Activated CD8-positive, alpha-beta memory T cell treated with anti-CD3 and anti-CD28 coated beads for 48 hours (primary cell): ENCODE measurements around the gene USP12.
"Not testable (repeated sequence)": the region's sequence is repeated elsewhere in the genome, so short reads cannot be mapped to it uniquely, and the experiment has no call there.

Source experiments
- DNase-seq, 3 experiments: peaks; one replicate each; pipeline ENCODE4 v3.0.0-alpha.2; 2020; ENCODE audit warnings: low read depth in 2 of 3, low spot score in 2 of 3

Gene USP12, protein sequence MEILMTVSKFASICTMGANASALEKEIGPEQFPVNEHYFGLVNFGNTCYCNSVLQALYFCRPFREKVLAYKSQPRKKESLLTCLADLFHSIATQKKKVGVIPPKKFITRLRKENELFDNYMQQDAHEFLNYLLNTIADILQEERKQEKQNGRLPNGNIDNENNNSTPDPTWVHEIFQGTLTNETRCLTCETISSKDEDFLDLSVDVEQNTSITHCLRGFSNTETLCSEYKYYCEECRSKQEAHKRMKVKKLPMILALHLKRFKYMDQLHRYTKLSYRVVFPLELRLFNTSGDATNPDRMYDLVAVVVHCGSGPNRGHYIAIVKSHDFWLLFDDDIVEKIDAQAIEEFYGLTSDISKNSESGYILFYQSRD

DNA sequence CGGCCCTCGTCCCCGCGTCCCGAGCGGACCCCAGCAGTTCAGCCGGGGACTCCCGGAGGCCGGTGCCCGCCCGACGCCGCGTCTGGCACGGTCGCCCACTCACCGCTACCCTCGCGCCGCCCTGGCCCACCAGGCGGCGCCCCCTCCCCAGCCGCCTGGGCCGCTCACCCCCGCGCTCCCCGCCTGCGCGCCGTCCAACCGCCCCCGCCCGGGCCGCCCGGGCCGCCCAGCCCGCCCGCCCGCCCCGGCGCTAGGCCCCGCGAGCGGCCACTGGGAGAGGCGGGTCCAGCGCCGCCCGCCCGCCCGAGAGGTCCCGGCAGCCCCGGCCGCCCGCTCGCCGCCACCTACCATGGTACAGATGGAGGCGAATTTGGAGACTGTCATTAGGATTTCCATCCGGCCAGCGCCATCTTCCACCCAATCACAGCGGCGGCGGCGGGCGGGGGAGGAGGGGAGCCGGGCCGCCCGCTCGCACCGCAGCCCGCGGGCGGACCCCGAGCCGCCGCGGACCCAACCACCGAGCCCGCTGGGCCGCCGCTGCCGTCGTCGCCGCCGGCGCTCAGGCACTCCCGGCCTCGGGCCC is at the start of gene USP12:
USP12 (minus strand) TSS at position 568 of the 583 bp plus-strand sequence; CDS start at position 396, 172 bp downstream.
- peak in 2 of 3 experiments; percentile 22 to 25 for DNase-seq

DNA sequence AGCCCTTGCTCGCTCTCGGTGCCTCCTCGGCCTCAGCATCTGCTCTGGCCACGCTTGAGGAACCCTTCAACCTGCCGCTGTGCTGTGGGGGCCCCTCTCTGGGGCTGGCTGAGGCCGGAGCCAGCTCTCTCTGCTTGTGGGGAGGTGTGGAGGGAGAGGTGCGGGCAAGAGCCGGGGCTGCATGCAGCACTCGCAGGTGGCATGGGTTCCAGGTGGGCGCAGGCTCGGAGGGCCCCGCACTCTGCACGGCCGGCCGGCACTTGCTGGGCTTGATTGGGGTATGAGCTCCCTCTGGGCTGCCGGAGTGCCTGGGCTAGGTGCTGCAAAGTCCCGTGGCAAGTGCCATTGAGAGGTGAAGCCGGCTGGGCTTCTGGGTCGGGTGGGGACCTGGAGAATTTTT is 48.0 kb upstream of the USP12 start:
- DNase-seq, result no peak

DNA sequence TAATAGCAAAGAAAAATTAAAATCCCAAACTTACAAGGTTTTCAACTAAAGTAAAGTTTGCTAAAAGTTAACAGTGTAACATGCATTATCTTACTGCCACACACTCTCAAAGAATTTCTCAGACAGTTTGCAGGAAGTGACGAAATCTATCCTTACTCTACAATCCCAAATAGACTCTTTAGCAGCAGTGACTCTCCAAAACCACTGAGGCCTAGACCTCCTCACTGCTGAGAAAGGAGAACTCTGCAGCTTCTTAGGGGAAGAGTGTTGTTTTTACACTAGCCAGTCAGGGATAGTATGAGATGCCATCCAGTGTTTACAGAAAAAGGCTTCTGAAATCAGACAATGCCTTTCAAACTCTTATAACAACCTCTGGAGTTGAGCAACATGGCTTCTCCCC is 47.2 kb upstream of the USP12 start:
- not testable (repeated sequence) for DNase-seq

DNA sequence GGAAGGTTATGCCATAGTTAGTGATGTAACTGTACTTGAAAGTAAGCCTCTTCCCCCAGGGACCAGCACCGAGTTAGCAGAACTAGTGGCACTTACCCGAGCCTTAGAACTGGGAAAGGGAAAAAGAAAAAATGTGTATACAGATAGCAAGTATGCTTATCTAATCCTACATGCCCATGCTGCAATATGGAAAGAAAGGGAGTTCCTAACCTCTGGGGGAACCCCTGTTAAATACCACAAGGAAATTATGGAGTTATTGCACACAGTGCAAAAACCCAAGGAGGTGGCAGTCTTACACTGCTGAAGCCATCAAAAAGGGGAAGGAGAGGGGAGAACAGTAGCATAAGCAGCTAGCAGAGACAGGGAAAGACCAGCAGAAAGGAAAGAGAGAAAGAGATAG is 46.2 kb upstream of the USP12 start:
- not testable (repeated sequence) for DNase-seq

DNA sequence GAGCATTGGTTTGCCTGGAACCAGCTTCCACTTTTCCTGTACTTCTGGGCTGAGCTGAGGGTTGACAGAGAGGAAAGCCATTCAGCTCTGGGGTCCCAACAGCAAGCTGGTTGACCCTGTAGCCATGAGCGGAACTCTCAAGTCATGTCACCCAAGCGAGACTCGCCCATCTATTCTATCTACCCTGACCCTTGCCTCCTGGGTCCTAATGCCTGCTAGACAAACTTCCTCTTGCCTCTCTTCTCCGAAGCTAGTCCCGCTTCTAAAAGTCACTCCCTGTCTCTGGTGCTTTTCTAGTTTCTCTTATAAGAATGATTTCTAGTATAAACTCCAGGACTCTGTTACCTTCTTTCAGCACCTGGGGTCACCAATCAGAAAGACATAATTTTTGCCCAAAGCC is 41.8 kb upstream of the USP12 start:
- DNase-seq, result not testable (repeated sequence)

DNA sequence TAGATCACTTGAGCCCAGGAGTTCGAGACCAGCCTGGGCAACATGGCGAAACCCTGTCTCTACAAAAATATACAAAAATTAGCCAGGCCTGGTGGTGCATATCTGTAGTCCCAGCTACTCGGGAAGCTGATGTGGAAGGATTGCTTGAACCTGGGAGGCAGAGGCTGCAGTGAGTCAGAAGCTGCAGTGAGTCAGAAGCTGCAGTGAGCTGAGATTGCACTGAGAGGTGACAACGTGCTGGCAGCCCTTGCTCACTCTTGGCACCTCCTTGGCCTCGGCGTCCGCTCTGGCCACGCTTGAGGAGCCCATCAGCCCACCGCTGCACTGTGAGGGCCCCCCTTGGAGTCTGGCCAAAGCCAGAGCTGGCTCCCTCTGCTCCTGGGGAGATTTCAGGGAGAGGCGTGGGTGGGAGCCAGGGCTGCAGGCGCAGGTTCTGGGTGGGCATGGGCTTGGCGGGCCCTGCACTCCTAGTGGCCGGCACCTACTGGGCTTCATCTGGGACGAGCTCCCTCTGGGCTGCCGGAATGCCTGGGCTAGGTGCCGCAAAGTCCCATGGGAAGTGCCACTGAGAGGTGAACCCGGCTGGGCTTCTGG is 40.3 kb upstream of the USP12 start:
- no peak for DNase-seq

DNA sequence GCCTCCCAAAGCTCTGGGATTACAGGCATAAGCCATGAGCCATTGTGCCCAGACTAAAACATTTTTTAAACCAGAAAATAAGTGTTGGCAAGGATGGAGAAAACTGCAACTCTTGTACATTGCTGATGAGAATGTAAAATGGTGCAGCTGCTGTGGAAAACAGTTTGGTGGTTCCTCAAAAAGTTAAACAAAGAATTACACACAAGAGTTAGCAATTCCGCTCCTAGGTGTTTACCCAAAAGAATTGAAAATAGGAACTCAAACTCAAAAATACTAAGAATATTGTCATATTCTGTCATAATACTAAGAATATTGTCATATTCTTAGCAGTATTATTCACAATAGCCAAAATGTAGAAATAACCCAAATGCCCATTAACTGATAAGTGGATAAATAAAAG is 39.7 kb upstream of the USP12 start:
- DNase-seq, result no peak

DNA sequence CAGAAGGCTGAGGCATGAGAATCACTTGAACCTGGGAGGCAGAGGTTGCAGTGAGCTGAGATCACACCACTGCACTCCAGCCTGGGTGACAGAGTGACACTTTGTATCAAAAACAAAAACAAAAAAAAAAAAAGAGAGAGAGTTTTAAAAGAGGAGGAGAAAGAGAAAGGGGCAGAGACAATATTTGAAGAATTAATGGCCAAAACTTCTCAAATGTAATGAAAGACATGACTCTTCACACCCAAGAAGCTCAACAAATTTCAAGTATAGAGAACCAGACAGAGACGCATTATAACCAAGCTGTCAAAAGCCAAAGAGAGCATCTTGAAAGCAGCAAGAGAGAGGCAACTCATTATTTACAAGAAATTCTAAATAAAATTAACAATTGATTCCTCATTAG is 36.9 kb upstream of the USP12 start:
- no peak for DNase-seq

DNA sequence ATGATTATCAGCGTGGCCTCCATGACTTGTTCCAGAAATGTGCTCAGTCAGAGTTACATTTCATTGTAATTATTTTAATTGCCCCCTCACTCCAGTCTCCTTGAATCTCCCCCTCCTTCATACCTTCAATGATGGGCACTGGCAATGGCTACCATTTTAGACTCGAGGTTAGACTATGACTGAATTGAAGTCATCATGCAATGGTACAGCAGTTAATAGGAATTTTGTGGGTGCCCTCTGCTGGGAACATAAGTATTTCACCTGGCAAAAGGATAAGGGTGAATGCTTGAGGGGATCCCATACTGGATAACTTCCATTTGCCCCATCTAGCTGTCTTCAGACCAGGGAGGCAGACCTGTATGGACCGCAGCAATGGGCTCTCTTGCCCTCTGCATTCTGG is 32.2 kb upstream of the USP12 start:
- DNase-seq, result no peak

DNA sequence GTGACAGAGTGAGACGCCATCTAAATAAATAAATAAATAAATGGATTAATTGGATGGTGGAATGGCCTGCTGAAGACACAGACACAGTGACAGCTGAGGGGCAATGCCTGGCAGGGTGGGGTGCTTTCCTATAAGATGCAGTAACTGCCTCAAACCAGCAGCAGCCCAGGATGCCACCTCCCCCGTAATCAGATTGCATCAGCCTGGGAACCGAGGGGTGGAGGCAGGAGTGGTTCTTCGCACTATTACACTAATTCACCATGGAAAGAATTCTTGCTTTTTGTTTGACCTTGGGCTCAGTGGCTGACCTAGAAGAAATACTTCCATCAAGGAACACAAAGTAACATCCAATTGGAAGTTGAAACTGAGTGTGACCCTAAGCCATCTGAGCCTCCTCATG is 31.6 kb upstream of the USP12 start:
- no peak for DNase-seq

DNA sequence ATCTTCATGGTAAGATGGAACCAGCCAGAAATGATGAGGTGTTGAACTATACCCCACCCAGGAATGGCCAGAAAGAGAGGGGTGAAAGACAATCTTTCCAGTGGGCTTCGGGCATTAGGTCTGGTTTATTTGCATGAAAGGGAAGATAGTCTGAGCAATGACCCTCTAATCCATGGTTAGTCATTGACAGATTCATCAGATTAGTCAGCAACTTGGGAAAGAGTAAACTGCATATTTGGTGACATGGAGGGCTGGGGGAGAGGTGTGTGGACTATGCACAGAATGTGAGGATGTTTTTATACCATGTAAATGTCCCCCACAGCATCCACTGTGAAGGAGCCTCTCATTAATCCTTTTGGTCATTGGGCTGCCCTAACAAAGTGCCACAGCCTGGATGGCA is 30.1 kb upstream of the USP12 start:
- no peak for DNase-seq

DNA sequence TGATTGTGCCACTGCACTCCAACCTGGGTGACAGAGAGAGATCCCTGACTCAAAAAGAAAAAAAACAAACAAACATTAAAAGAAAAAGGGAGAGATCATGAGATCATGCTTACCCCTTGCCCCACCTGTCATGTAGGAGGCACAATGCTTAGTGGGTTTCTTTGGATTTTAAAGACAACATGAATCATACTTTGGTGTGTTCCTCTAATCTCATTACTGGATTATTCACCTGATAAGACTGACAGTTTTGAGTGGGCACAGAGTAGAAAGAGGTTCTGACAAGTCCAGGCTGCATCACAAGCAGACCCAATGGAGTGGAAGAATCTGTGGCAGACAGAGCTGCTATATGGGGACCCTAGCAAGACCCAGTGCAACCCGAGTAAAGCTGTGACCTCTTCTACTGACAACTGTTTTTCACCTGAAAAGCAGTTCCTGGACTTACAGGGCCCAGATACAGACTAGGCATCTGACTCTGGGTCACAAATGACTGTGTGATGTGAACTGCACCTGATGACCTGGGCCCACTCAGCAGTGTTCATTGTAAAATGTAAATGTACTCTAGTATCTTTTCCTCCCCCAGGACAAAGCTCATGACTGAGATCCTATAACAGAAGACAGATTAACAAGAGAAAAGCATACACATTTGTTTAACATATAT is 28.9 kb upstream of the USP12 start:
- no peak for DNase-seq

DNA sequence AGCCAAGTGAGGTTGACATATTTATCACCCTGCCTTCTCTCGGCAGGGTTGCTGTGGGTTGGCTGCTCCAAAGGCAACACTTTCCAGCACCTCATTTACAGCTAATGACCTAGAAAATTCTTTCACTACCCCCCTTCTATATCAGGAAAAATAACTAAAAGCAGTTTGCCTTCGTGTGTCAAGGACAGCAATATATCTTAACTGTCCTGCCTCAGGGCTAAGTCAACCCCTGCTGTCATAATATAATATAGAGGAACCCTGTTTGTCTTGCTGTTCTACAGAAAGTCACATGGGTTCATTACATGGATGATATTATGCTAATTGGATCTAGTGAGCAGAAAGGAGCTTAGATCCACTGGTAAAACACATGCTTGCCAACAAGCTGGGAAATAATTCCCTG is 28.1 kb upstream of the USP12 start:
- no peak for DNase-seq

DNA sequence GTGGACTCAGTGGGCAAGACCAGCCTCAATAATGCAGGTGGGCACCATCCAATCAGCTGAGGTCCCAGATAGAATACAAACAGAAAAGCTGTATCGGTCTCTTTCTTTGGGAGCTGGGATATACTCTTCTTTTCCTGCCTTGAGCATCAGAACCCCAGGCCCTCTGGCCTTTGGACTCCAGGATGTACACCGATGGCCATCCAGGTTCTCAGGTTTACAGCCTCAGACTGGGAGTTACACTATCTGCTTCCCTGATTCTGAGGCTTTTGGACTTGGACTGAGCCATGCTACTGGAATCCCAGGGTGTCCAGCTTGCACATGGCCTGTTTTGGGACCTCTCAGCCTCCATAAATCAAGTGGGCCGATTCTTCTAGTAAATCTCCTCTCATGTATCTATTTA is 27.6 kb upstream of the USP12 start:
- DNase-seq, result no peak

DNA sequence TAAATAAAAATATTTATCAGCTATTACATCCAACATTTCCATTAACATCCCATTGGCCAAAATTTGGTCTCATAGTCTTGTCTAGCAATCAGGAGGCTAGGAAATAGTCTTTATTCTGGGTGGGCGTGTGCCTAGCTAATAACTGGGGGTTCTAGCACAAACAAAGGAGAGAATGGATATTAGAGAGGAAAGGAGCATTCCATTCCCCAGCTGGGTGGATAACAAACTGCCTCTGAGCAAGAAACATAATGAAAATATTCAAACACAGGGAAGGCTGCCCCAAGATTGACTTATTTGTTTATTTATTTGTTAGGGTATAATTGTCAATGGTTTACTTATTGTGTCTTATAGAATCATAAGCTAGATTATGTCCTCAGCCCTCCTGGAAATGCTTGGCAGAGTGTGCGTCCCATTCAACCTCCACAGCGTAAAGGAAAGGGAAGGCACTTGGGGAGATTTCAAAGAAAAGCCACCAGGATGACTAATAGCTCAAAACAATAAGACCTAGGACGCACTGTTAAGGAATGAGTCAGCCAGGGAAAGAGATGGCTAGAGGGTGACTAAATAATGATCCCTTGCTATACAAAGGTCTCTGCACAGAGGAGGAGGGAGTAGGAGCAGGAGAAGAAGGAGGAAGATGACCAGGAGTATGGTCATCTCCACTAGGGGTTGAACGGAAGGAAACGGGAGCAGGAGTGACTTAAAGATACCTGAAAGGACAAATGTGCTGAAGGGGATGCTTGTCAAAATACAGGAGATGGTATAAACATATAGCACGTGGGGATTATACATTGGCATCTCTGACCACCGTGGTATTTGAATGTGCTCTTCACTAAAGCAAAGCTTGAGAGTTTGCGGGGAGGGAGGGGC is 23.5 kb upstream of the USP12 start:
- DNase-seq, result no peak

DNA sequence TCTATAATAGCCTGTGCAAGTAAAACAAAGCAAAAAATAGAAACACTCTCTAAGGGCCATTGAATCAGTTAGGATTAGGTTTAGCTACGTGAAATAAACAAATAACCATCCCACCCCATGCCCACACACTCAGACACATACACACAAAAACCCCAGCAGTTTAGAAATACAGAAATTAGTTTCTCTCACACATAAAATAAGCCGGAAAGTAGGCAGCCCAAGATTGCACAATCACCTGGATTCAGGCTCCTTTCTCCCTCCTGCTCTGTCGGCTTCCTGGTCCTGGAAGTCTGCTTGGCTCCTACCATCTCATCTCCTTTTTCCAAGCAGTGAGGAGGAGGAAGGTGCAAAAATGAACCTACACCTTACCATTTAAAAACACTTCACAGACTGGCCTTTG is 22.6 kb upstream of the USP12 start:
- DNase-seq, result no peak

DNA sequence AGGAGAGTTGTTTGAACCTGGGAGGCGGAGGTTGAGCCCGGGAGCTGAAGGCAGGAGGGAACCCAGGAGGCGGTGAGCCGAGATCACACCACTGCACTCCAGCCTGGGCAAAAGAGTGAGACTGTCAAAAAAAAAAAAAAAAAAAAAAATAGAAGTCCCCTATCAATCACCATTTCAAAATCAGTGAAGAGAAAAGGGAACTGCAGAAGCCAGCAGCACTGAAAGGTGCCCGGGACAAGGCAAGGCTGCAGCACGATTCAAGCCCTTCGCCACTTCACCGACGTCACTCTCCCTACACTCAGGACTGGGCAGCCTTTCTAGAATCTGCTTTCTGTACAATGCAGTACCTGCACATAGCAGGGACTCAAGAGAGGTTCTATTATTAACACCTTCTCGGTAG is 21.9 kb upstream of the USP12 start:
- no peak for DNase-seq

DNA sequence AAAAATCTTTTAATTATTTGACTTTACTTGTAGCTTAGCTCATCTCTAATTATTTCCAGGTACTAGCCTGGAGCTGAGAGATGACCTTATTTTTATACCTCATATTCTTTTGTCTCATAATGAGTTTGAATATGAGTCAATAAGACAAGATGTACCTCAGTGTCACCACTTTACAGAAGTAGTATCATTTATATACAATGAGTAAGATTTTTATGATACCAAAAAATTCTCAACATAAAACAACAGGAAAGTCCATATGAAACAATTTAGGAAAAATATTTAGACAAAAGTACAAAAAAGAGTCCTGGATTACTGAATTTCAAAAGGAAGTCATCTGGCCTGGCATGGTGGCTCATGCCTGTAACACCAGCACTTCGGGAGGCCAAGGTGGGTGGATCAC is 21.4 kb upstream of the USP12 start:
- no peak for DNase-seq

DNA sequence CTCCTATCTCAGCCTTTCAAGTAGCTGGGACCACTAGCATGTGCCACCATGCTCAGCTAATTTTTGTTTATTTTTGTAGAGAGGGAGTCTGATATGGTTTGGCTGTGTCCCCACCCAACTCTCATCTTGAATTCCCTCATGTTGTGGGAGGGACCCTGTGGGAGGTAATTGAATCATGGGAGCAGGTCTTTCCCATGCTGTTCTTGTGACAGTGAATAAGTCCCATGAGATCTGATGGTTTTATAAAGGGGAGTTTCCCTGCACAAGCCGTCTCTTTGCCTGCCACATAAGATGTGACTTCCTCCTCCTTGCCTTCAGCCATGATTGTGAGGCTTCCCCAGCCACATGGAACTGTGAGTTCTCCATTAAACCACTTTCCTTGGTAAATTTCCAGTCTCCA is 20.8 kb upstream of the USP12 start:
- not testable (repeated sequence) for DNase-seq

DNA sequence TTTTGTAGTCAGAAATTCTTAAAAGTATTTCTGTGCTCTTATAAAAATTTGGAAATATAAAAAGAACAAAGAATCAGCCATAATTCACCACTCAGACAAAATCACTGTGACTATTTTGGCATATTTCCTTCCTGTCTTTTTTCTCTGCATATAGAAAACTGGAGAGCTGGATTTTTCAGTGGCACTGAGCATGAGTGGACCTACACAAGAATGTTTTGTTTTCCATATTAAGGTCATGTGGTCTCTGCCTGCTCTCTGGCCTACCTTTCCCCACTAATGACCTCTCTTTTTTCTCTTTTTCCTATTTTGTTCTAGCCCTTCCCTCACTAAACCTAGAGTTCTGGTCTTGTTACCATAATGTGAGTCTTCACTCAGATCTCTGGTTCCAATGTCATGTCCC is 17.6 kb upstream of the USP12 start:
- no peak for DNase-seq

DNA sequence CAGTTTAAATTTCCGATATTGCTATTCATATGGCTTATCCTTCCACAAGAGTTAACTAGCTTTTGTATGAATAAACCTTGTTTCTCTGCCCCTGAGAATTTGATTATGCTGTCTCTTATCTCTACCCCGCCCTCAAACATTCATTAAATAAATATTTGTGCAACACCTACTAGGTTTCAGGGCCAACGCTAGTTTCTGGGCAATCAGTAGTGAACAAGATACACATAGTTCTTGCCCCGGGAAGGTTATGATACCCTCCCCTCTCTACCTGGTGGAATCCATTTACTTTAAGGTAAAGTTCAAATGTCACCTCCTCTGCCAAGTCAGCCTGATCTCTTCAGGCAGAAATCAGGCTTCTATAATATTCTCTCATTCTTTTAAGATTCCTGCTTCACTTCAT is 16.6 kb upstream of the USP12 start:
- no peak for DNase-seq
